WTC11 (cell line): ENCODE measurements around the gene PADI1. TPM values are rescaled to one million over a fixed set of nuclear protein-coding genes. Genes with fewer than 3 reads are reported as not detected.

Source experiments
- ATAC-seq: fragments of 200-7000 bp; cut with Tn5 transposase; 2 replicates; pipeline ENCODE4 v1.10.0; 2021; ENCODE audit warnings: mild to moderate bottlenecking, moderate library complexity
- CTCF ChIA-PET: fragments of 300-600 bp; sonication (Branson Sonifier 250); formaldehyde crosslinking; loops from one replicate; lab custom pipeline; 2021; ENCODE audit warnings: antibody characterized with exemption; lab: Charles Lee
- POLR2A ChIA-PET: fragments of 350-600 bp; sonication (Branson Sonifier 250); formaldehyde crosslinking; loops from one replicate; lab custom pipeline; 2021; ENCODE audit warnings: antibody characterized with exemption; lab: Charles Lee
- DNase-seq: peaks from one replicate; pipeline ENCODE4 v3.0.0; 2021; ENCODE audit warnings: low spot score
- H3K27ac Mint-ChIP-seq: 2 replicates; pipeline ENCODE4 v1.8.0; 2021; ENCODE audit warnings: mixed read lengths
- H3K27me3 Mint-ChIP-seq: 2 replicates; pipeline ENCODE4 v1.8.0; 2021; ENCODE audit warnings: low read depth, mild to moderate bottlenecking, moderate library complexity, mixed read lengths
- H3K36me3 Mint-ChIP-seq: 2 replicates; pipeline ENCODE4 v1.8.0; 2021; ENCODE audit warnings: mixed read lengths
- H3K4me1 Mint-ChIP-seq: 2 replicates; pipeline ENCODE4 v1.8.0; 2022; ENCODE audit warnings: mixed read lengths
- H3K4me3 Mint-ChIP-seq: 2 replicates; pipeline ENCODE4 v1.8.0; 2021; ENCODE audit warnings: mild to moderate bottlenecking, moderate library complexity, mixed read lengths
- H3K9me3 Mint-ChIP-seq: 2 replicates; pipeline ENCODE4 v1.8.0; 2021; ENCODE audit warnings: mixed read lengths
- ATF1 ChIP-seq: sonication (generic); formaldehyde crosslinking; IDR thresholded peaks from 2 replicates; pipeline ENCODE4 v1.8.1; 2023; ENCODE audit warnings: mild to moderate bottlenecking, moderate library complexity, missing genetic modification reagents
- ETV6 ChIP-seq: sonication (generic); formaldehyde crosslinking; IDR thresholded peaks from 2 replicates; pipeline ENCODE4 v1.8.1; 2022; ENCODE audit warnings: mild to moderate bottlenecking, missing genetic modification reagents
- FOXJ3 ChIP-seq: sonication (generic); formaldehyde crosslinking; IDR thresholded peaks from 2 replicates; pipeline ENCODE4 v1.9.0; 2021; ENCODE audit warnings: missing genetic modification reagents, mild to moderate bottlenecking, borderline replicate concordance
- HMGXB4 ChIP-seq: sonication (generic); formaldehyde crosslinking; IDR thresholded peaks from 2 replicates; pipeline ENCODE4 v1.8.1; 2023; ENCODE audit warnings: mild to moderate bottlenecking, moderate library complexity, missing genetic modification reagents
- NFE2L1 ChIP-seq: sonication (generic); formaldehyde crosslinking; IDR thresholded peaks from 2 replicates; pipeline ENCODE4 v1.8.1; 2023; ENCODE audit warnings: missing genetic modification reagents
- NR1H2 ChIP-seq: sonication (generic); formaldehyde crosslinking; IDR thresholded peaks from 2 replicates; pipeline ENCODE4 v1.9.0; 2021; ENCODE audit warnings: mild to moderate bottlenecking, moderate library complexity, missing genetic modification reagents
- OVOL2 ChIP-seq: fragments of 250-450 bp; sonication (Bioruptor Pico); IDR thresholded peaks from 2 replicates; pipeline ENCODE4 v1.9.0; 2021; ENCODE audit warnings: mild to moderate bottlenecking, borderline replicate concordance
- PRDM15 ChIP-seq: sonication (generic); formaldehyde crosslinking; IDR thresholded peaks from 2 replicates; pipeline ENCODE4 v1.8.0; 2022; ENCODE audit warnings: missing genetic modification reagents
- PREB ChIP-seq: sonication (generic); formaldehyde crosslinking; IDR thresholded peaks from 2 replicates; pipeline ENCODE4 v1.8.1; 2022; ENCODE audit warnings: mild to moderate bottlenecking, missing genetic modification reagents, moderate library complexity, borderline replicate concordance
- SP1 ChIP-seq: sonication (generic); formaldehyde crosslinking; conservative IDR thresholded peaks from 2 replicates; pipeline ENCODE4 v1.8.1; 2022; ENCODE audit warnings: missing genetic modification reagents
- ZNF121 ChIP-seq: sonication (generic); formaldehyde crosslinking; IDR thresholded peaks from 2 replicates; pipeline ENCODE4 v1.8.0; 2023; ENCODE audit warnings: missing genetic modification reagents
- ZNF138 ChIP-seq: sonication (generic); formaldehyde crosslinking; conservative IDR thresholded peaks from 2 replicates; pipeline ENCODE4 v1.8.1; 2022; ENCODE audit warnings: mild to moderate bottlenecking, moderate library complexity, missing genetic modification reagents
- ZNF219 ChIP-seq: sonication (generic); formaldehyde crosslinking; IDR thresholded peaks from 2 replicates; pipeline ENCODE4 v1.8.0; 2023; ENCODE audit warnings: missing genetic modification reagents, mild to moderate bottlenecking, borderline replicate concordance
- ZNF425 ChIP-seq: fragments of 250-450 bp; sonication (Bioruptor Pico); conservative IDR thresholded peaks from 2 replicates; pipeline ENCODE4 v1.9.0; 2021; ENCODE audit warnings: mild to moderate bottlenecking
- ZNF532 ChIP-seq: fragments of 250-450 bp; sonication (Bioruptor Pico); IDR thresholded peaks from 2 replicates; pipeline ENCODE4 v1.9.0; 2021; ENCODE audit warnings: mild to moderate bottlenecking, borderline replicate concordance
- total RNA-seq: library from RNA; stranded (reverse); gene quantifications from 3 replicates; pipeline ENCODE4 v1.2.3, GENCODE V29; 2021
- TF ChIP-seq, protein P1 (sequence below): fragments of 250-450 bp; sonication (Bioruptor Pico); IDR thresholded peaks from 2 replicates; pipeline ENCODE4 v1.8.0; 2021; ENCODE audit warnings: mild to moderate bottlenecking
- TF ChIP-seq, protein P2 (sequence below): sonication (generic); formaldehyde crosslinking; IDR thresholded peaks from 2 replicates; pipeline ENCODE4 v1.8.0; 2023; ENCODE audit warnings: mild to moderate bottlenecking, missing genetic modification reagents
- TF ChIP-seq, protein P3 (sequence below): sonication (generic); formaldehyde crosslinking; IDR thresholded peaks from 2 replicates; pipeline ENCODE4 v1.8.0; 2022; ENCODE audit warnings: mild to moderate bottlenecking, missing genetic modification reagents

PADI1 gene
- total RNA-seq, 1 experiment from 2014 or later, result 0.15 TPM

- Mint-ChIP-seq H3K4me1 (no peaks in the 10 kb centered on the region), H3K27ac (no peak overlapping the region)
- ATAC-seq, result no peak
- TF ChIP-seq SP1 (CRISPR knock-in tag) (no peak), NR1H2 (CRISPR knock-in tag) (no peak), ZNF532 (CRISPR knock-in tag) (no peak), ATF1 (CRISPR knock-in tag) (no peak), ZNF425 (no peak), ZNF219 (CRISPR knock-in tag) (no peak), FOXJ3 (CRISPR knock-in tag) (no peak), PREB (no peak), ZNF121 (CRISPR knock-in tag) (no peak), PRDM15 (CRISPR knock-in tag) (no peak), HMGXB4 (CRISPR knock-in tag) (no peak), ETV6 (no peak), OVOL2 (CRISPR knock-in tag) (no peak), ZNF138 (CRISPR knock-in tag) (no peak), NFE2L1 (CRISPR knock-in tag) (no peak)
- TF ChIP-seq, protein P1, sequence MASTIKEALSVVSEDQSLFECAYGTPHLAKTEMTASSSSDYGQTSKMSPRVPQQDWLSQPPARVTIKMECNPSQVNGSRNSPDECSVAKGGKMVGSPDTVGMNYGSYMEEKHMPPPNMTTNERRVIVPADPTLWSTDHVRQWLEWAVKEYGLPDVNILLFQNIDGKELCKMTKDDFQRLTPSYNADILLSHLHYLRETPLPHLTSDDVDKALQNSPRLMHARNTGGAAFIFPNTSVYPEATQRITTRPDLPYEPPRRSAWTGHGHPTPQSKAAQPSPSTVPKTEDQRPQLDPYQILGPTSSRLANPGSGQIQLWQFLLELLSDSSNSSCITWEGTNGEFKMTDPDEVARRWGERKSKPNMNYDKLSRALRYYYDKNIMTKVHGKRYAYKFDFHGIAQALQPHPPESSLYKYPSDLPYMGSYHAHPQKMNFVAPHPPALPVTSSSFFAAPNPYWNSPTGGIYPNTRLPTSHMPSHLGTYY (CRISPR knock-in tag), result no peak
- TF ChIP-seq, protein P2, sequence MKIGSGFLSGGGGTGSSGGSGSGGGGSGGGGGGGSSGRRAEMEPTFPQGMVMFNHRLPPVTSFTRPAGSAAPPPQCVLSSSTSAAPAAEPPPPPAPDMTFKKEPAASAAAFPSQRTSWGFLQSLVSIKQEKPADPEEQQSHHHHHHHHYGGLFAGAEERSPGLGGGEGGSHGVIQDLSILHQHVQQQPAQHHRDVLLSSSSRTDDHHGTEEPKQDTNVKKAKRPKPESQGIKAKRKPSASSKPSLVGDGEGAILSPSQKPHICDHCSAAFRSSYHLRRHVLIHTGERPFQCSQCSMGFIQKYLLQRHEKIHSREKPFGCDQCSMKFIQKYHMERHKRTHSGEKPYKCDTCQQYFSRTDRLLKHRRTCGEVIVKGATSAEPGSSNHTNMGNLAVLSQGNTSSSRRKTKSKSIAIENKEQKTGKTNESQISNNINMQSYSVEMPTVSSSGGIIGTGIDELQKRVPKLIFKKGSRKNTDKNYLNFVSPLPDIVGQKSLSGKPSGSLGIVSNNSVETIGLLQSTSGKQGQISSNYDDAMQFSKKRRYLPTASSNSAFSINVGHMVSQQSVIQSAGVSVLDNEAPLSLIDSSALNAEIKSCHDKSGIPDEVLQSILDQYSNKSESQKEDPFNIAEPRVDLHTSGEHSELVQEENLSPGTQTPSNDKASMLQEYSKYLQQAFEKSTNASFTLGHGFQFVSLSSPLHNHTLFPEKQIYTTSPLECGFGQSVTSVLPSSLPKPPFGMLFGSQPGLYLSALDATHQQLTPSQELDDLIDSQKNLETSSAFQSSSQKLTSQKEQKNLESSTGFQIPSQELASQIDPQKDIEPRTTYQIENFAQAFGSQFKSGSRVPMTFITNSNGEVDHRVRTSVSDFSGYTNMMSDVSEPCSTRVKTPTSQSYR (CRISPR knock-in tag), result no peak
- TF ChIP-seq, protein P3, sequence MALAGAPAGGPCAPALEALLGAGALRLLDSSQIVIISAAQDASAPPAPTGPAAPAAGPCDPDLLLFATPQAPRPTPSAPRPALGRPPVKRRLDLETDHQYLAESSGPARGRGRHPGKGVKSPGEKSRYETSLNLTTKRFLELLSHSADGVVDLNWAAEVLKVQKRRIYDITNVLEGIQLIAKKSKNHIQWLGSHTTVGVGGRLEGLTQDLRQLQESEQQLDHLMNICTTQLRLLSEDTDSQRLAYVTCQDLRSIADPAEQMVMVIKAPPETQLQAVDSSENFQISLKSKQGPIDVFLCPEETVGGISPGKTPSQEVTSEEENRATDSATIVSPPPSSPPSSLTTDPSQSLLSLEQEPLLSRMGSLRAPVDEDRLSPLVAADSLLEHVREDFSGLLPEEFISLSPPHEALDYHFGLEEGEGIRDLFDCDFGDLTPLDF (CRISPR knock-in tag), result no peak
- TF ChIP-seq, all 79 proteins: peak for 0
- peaks cover 14% of the 10 kb centered on the region for H3K9me3 Mint-ChIP-seq
- no peak overlapping the region for H3K4me3 Mint-ChIP-seq
- H3K27me3 Mint-ChIP-seq, result no peaks in the 10 kb centered on the region
- DNase-seq, result no peak
- no peaks in the 10 kb centered on the region for H3K36me3 Mint-ChIP-seq
- ChIA-PET POLR2A (no interaction called here), CTCF (interaction anchor here (1.4 kb wide), 1 partner anchor 136 kb away, joined by 3 read pairs; no protein-coding TSS in a partner anchor)
These were observed 55.8 kb downstream of the PADI1 start for GRCh38 chr1:17260738-17261137.
